GM21515 (cell line): Measurements from ENCODE around the gene FBRSL1.
"Not testable (repeated sequence)": the region's sequence is repeated elsewhere in the genome, so short reads cannot be mapped to it uniquely, and the experiment has no call there.

ENCODE experiments used
- ATAC-seq: cut with Tn5 transposase; IDR thresholded peaks from one replicate; pipeline ENCODE4 v1.9.1; 2021; ENCODE audit not compliant: unreplicated experiment

Gene FBRSL1

GRCh38 chr12:132522592-132523380, 32.8 kb downstream of the FBRSL1 start:
- ATAC-seq, result no peak

- ATAC-seq, result peak; percentile 60
Observed at GRCh38 chr12:132523576-132524331, 33.8 kb downstream of the FBRSL1 start.

GRCh38 chr12:132524405-132524804, 34.5 kb downstream of the FBRSL1 start:
- ATAC-seq, result peak; percentile 10

- ATAC-seq, result no peak
Observed at GRCh38 chr12:132525011-132525832, 35.3 kb downstream of the FBRSL1 start.

DNA sequence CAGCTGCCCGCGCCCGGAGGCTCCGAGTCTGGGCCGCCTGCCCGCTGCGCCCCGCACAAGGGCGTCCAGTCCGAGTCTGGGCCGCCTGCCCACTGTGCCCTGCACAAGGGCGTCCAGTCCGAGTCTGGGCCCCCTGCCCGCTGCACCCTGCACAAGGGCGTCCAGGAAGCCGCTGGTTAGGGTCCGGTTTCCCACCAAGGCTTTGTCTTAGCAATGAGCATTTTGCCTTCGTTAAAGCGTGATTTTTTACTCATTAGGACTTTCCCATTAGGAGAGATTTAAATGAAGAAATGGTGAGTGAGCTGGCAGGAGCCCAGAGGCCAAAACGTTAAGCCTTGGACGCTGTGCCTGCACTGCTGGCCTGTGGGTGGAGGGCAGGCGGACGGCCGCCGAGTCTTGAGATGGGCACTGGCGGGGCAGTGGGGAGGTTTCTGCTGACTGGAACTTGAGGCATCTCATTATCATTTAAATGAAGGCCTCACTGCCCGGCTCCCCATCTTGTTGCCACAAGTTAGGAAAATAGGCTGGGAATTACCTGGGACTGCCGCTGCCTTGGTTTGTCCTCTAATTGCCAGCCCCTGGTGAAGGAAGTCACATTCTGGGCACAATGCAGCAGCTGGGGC, 36.0 kb downstream of the FBRSL1 start:
- no peak for ATAC-seq

DNA sequence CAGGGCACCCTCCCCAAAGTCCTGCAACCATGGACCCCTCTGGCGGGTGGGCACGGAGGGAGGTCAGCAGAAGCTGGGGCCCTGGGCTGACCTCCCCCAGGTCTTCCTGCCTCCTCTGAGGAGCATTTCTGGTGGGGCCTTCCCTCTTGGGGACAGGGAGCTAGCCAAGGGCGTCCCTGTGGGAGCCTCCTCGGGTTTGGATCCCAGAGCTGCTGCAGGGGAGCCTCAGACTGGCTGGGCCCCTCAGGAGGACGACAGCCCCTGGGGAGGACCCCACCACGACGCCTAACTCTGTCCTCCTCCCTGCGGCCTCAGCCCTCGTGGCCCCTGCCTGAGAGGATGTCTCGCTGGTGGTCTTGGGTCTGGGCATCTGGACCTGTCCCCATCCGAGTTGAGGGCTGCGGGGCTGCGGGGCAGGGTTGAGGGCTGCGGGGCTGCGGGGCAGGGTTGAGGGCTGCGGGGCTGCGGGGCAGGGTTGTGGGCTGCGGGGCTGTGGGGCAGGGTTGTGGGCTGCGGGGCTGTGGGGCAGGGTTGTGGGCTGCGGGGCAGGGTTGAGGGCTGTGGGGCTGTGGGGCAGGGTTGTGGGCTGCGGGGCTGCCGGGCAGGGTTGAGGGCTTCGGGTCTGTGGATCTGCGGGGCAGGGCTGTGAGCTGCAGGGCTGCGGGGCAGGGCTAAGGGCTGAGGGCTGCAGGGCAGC, 37.4 kb downstream of the FBRSL1 start:
- no peak for ATAC-seq

GRCh38 chr12:132527883-132528264, 37.9 kb downstream of the FBRSL1 start:
- no peak for ATAC-seq

DNA sequence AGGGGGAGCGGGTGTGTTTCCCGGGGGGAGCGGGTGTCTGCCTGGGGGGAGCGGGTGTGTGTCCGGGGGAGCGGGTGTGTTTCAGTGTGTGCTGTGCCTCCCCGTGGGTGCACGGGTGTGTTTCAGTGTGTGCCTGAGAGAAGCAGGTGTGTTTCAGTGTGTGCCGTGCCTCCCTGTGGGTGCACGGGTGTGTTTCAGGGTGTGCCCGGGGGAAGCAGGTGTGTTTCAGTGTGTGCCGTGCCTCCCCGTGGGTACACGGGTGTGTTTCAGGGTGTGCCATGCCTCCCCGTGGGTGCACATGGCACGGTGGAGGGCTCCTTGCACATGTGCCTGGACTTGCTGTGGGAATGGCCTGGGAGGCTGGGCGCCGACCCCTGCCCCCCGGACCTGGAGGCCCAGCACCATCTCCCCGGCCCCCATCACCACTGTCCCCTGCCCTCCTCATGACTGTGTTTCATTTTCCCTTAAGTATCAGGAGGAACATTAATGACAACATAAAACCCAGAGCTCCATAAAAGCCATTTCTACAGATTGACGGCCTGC, 38.7 kb downstream of the FBRSL1 start:
- no peak for ATAC-seq

DNA sequence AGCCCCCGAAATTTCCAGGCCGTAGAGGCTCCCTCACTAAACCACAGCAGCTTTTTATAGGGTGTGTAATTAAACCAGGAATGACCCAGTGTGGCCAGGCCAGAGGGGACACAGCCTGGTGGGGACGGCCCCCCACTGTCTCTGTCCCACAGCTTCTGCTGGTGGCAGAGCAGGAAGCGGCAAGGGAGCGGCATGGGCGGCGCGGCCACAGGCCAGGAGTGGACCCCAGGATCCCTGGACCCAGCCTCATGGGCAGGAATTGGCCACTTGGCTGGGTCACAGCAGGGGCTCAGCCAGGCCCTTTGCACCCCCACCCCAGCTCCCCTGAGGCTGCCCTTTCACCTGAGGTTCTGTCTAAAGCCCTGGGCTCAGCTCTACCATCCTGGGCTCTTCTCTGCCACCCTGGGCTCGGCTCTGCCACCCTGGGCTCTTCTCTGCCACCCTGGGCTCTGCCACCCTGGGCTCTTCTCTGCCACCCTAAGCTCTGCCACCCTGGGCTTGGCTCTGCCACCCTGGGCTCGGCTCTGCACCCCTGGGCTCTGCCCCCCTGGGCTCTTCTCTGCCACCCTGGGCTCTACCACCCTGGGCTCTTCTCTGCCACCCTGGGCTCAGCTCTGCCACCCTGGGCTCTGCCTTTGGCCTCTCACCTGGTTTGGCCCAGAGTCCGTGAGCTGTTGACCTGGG, 39.3 kb downstream of the FBRSL1 start:
- no peak for ATAC-seq

- no peak for ATAC-seq
Observed at GRCh38 chr12:132529906-132530305, 40.0 kb downstream of the FBRSL1 start.

- ATAC-seq, result no peak
Observed at GRCh38 chr12:132530447-132530846, 40.5 kb downstream of the FBRSL1 start.

GRCh38 chr12:132530851-132531250, 40.9 kb downstream of the FBRSL1 start:
- ATAC-seq, result no peak

DNA sequence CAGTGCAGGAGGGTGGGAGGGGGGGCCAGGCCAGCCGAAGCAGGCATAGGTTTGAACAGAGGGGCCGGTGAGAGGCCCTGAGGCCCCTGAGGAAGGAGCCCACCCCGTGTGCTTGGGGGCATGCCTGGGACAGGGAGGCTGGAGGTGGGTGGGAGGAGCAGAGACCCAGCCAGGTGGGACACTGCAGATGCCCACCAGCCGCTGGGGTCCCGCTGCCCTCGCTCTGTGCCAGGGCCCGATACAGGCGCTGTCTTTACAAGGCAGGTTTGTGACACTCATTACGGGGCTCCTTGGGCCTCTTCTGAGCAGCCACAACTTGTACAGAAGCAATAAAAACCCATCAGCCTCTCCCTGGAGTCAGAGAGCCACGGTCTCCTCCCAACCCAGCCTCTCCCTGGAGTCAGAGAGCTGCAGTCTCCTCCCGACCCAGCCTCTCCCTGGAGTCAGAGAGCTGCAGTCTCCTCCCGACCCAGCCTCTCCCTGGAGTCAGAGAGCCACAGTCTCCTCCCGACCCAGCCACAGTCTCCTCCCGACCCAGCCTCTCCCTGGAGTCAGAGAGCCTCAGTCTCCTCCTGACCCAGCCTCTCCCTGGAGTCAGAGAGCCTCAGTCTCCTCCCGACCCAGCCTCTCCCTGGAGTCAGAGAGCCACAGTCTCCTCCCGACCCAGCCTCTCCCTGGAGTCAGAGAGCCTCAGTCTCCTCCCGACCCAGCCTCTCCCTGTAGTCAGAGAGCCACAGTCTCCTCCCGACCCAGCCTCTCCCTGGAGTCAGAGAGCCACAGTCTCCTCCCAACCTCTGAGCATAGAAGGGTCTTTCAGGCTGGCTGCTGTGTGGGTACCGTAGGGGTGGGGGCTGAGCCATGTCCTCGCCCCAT, 43.0 kb downstream of the FBRSL1 start:
- not testable (repeated sequence) for ATAC-seq

GRCh38 chr12:132533584-132533958, 43.6 kb downstream of the FBRSL1 start:
- no peak for ATAC-seq

DNA sequence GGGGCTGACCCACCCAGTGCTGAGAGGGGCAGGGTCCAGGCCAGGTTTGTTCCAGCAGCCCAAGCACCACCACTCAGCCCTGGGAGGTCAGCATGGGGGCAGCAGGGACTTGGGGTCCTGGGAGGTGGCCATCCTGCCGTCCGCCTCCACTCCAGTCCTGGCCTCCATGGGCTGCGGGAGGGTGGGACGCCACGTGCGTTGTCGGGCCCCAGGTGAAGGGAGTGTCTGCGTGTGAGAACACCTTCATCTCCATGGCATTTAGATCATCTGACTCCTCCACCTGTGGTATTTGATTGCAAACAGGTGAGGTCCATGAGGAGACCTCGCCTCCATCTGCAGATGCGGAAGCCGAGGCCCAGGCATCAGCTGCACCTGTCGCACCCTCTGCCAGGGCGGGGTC, 44.1 kb downstream of the FBRSL1 start:
- no peak for ATAC-seq

- ATAC-seq, result no peak
Observed at GRCh38 chr12:132535019-132535418, 45.1 kb downstream of the FBRSL1 start.

DNA sequence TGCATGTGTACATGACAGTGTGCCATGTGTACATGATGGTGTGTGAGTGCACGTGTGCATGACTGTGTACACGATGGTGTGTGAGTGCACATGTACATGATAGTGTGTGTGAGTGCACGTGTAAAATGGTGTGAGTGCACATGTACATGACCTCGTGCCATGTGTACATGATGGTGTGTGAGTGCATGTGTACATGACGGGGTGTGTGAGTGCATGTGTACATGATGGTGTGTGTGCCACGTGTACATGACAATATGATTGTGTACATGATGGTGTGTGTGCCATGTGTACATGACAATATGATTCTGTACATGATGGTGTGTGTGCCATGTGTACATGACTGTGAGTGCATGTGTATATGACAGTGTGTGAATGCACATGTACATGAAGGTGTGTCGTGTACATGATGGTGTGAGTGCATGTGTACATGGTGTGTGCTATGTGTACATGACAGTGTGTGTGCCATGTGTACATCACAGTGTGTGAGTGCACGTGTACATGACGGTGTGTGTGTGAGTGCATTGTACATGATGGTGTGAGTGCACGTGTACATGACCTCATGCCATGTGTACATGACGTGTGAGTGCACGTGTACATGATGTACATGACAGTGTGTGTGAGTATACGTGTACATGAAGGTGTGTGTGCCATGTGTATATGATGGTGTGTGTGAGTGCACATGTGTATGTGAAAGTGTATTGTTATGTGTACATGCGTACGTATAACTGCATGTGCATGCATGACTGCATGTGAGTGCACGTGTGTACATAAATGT, 46.3 kb downstream of the FBRSL1 start:
- no peak for ATAC-seq

DNA sequence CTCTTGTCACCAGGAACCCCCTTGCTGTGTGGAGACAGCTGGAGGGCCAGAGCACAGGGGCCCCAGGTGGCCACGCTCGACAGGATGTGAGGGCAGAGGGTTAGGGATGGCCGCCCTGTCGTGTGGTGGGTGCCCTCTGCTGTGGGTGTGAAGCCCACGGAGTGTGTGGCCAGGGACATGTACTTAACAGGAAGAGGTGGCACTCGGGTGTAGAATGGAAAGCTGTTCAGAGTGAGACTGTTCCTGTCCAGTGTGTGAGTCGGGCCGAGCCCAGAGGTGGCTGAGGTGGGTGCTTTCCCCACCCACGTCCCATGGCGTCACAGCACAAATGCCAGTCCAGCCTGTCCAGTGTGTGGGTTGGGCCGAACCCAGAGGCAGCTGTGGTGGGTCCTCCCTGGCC, 47.1 kb downstream of the FBRSL1 start:
- no peak for ATAC-seq
